OCI-LY7 (cell line): ENCODE data around the gene TNNT1. TPM values are rescaled to one million over a fixed set of nuclear protein-coding genes. Genes with fewer than 3 reads are reported as not detected.

Source experiments
- BruUV-seq: library from RNA; stranded (reverse); fragments of 400-500 nt; replicated peaks from 2 replicates; lab custom pipeline; 2021; lab: Mats Ljungman, UMichigan
- CTCF ChIA-PET: fragments of 300-600 bp; sonication (Branson Sonifier 250); formaldehyde crosslinking; loops from one replicate; lab custom pipeline; 2022; ENCODE audit warnings: antibody characterized with exemption; ENCODE audit not compliant: unreplicated experiment; lab: Charles Lee
- POLR2A ChIA-PET: fragments of 300-600 bp; sonication (Branson Sonifier 250); formaldehyde crosslinking; loops from one replicate; lab custom pipeline; 2022; ENCODE audit warnings: antibody characterized with exemption; lab: Charles Lee
- DNase-seq: peaks from one replicate; pipeline ENCODE4 v3.0.0-alpha.2; 2015; ENCODE audit warnings: low spot score
- H2AFZ ChIP-seq: fragments of 200-600 bp; sonication (generic), shearing (Covaris generic); 2 replicates; pipeline ENCODE4 v1.6.1; 2014; ENCODE audit warnings: mild to moderate bottlenecking, antibody characterized with exemption, low read length, moderate library complexity
- H3K27ac ChIP-seq: fragments of 200-600 bp; sonication (generic); 2 replicates; pipeline ENCODE4 v1.5.1; 2014; ENCODE audit warnings: mixed run types, low read depth, mild to moderate bottlenecking, moderate library complexity, low read length, inconsistent platforms; ENCODE audit not compliant: poor library complexity, severe bottlenecking
- H3K36me3 ChIP-seq: fragments of 200-600 bp; sonication (generic); 2 replicates; pipeline ENCODE4 v1.6.1; 2014; ENCODE audit warnings: mild to moderate bottlenecking, antibody characterized with exemption, low read length, moderate library complexity, mixed read lengths; ENCODE audit not compliant: insufficient read depth
- H3K4me1 ChIP-seq: fragments of 200-600 bp; sonication (generic); 2 replicates; pipeline ENCODE4 v1.5.1; 2014; ENCODE audit warnings: mild to moderate bottlenecking, low read length; ENCODE audit not compliant: insufficient read depth, poor library complexity, severe bottlenecking
- H3K4me2 ChIP-seq: fragments of 200-600 bp; sonication (generic); 2 replicates; pipeline ENCODE4 v1.6.1; 2014; ENCODE audit warnings: mild to moderate bottlenecking, low read length
- H3K4me3 ChIP-seq: fragments of 200-600 bp; sonication (generic); 2 replicates; pipeline ENCODE4 v1.5.1; 2014; ENCODE audit warnings: mild to moderate bottlenecking, low read depth, low read length; ENCODE audit not compliant: poor library complexity, severe bottlenecking
- H3K79me2 ChIP-seq: fragments of 200-600 bp; sonication (generic); 2 replicates; pipeline ENCODE4 v1.6.1; 2016; ENCODE audit warnings: low read depth, mild to moderate bottlenecking, low read length, moderate library complexity, mixed read lengths; ENCODE audit not compliant: insufficient read depth
- H3K9me2 ChIP-seq: fragments of 200-600 bp; sonication (generic); 2 replicates; pipeline ENCODE4 v1.6.1; 2016; ENCODE audit warnings: mild to moderate bottlenecking, low read length, mixed read lengths; ENCODE audit not compliant: insufficient read depth
- H3K9me3 ChIP-seq: fragments of 200-600 bp; sonication (generic); 2 replicates; pipeline ENCODE4 v1.6.1; 2014; ENCODE audit warnings: mild to moderate bottlenecking, mixed run types, low read length, mixed read lengths
- H4K20me1 ChIP-seq: fragments of 200-600 bp; sonication (generic); 2 replicates; pipeline ENCODE4 v1.6.1; 2014; ENCODE audit warnings: mild to moderate bottlenecking, antibody characterized with exemption, low read length, moderate library complexity, mixed read lengths; ENCODE audit not compliant: insufficient read depth
- CTCF ChIP-seq: fragments of 200-600 bp; sonication (generic); conservative IDR thresholded peaks from 2 replicates; pipeline ENCODE4 v1.5.1; 2014; ENCODE audit warnings: mild to moderate bottlenecking, antibody characterized with exemption, low read length, moderate library complexity, mixed read lengths
- EZH2phosphoT487 ChIP-seq: fragments of 200-600 bp; sonication (generic); IDR thresholded peaks from 2 replicates; pipeline ENCODE4 v1.6.1; 2018; ENCODE audit warnings: low read depth, borderline replicate concordance, mild to moderate bottlenecking, mixed run types, antibody characterized with exemption, low read length, moderate library complexity, mixed read lengths
- intact Hi-C: fragments of 100-400 bp; cut with micrococcal nuclease; formaldehyde crosslinking; loops from one replicate; pipeline ENCODE4 v1.10.0; 2022; ENCODE audit not compliant: unreplicated experiment
- total RNA-seq, 2 experiments: library from RNA; depleted of rRNA in 1 of 2; stranded (reverse); fragments of >200 nt in 1 of 2; shearing (Covaris generic) in 1 of 2; gene quantifications; 2 replicates each; pipeline ENCODE4 v1.2.3, GENCODE V29; 2014 to 2022

Gene TNNT1
- total RNA-seq, 2 experiments from 2014 or later = 11.2 to 21.9 TPM

- Histone ChIP-seq H4K20me1 (no peaks in the 10 kb centered on the region), H2AFZ (no peak overlapping the region), H3K4me1 (peaks cover 45% of the 10 kb centered on the region), H3K4me3 (no peak overlapping the region), H3K36me3 (no peaks in the 10 kb centered on the region), H3K9me2 (no peaks in the 10 kb centered on the region), H3K4me2 (no peak overlapping the region), H3K9me3 (no peaks in the 10 kb centered on the region), H3K79me2 (no peaks in the 10 kb centered on the region), H3K27ac (no peak overlapping the region)
- intact Hi-C loops = no loop called here
- no peak for DNase-seq
- no TSS peak for BruUV-seq
- ChIA-PET CTCF (no interaction called here), POLR2A (interaction anchor here (0.7 kb wide), 1 partner anchor 10 kb away, joined by 3 read pairs; no protein-coding TSS in a partner anchor)
- TF ChIP-seq EZH2phosphoT487 (no peak), CTCF (no peak)
Observed at GRCh38 chr19:55131421-55131820, 17.6 kb downstream of the TNNT1 start.

- Histone ChIP-seq H4K20me1 (peaks cover 9% of the 10 kb centered on the region), H3K4me3 (peak overlapping the region; percentile 86), H3K9me3 (no peaks in the 10 kb centered on the region), H3K4me1 (peaks cover 72% of the 10 kb centered on the region), H3K36me3 (peaks cover 16% of the 10 kb centered on the region; the same call in 1 of the 2 replicates), H2AFZ (no peak overlapping the region), H3K27ac (peak overlapping the region; percentile 92), H3K4me2 (peak overlapping the region; percentile 94), H3K9me2 (no peaks in the 10 kb centered on the region), H3K79me2 (peaks cover 42% of the 10 kb centered on the region)
- intact Hi-C loops = no loop called here
- no TSS peak for BruUV-seq
- ChIA-PET POLR2A (no interaction called here), CTCF (no interaction called here)
- no peak for DNase-seq
- TF ChIP-seq EZH2phosphoT487 = no peak
- no peak for TF ChIP-seq CTCF
Observed at GRCh38 chr19:55119053-55119452, 30.0 kb downstream of the TNNT1 start.

- H3K9me3 ChIP-seq = no peaks in the 10 kb centered on the region
- peak overlapping the region; percentile 92 for H3K27ac ChIP-seq
- no TSS peak for BruUV-seq
- H3K4me3 ChIP-seq = peak overlapping the region; percentile 86
- H3K9me2 ChIP-seq = no peaks in the 10 kb centered on the region
- ChIA-PET CTCF (no interaction called here), POLR2A (no interaction called here)
- H3K4me1 ChIP-seq = peaks cover 75% of the 10 kb centered on the region
- TF ChIP-seq EZH2phosphoT487 (no peak), CTCF (no peak)
- H4K20me1 ChIP-seq = peaks cover 9% of the 10 kb centered on the region
- DNase-seq = no peak
- H2AFZ ChIP-seq = peak overlapping the region; percentile 54; the same call in 1 of the 2 replicates
- intact Hi-C loops = no loop called here
- H3K36me3 ChIP-seq = peaks cover 16% of the 10 kb centered on the region; the same call in 1 of the 2 replicates
- H3K79me2 ChIP-seq = peaks cover 48% of the 10 kb centered on the region
- peak overlapping the region; percentile 94 for H3K4me2 ChIP-seq
Observed at GRCh38 chr19:55118401-55118991, 30.5 kb downstream of the TNNT1 start.
